ENCODE data around the gene ITGA6. TPM values are rescaled to one million over a fixed set of nuclear protein-coding genes. Genes with fewer than 3 reads are reported as not detected.

ITGA6 gene
- total RNA-seq, 1 experiment from 2014 or later: 181 TPM

DNA sequence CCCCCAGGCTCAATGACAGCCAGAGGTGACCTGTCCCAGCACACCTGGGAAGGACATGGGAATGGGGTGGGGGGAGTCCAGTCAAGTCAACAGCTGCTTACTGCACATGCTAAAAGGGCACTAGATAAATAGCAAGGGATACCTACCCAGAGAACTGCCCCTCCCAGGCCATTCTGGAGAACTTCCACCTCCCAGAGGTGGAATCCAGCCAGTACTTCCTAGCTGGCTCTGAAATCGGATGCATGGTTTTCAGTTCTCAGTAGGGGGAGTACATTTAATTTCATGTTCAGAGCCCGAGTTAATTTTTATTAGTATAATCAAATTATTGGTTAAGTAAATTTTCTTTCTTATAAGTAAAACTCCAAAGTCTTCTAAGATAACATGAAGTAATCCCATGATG lies 28.9 kb upstream of the ITGA6 start:
- Histone ChIP-seq H3F3A (ENCODE audit: low read length, unreplicated experiment) (no peaks in the 10 kb centered on the region), H3K27ac (ENCODE audit: low read length) (no peak overlapping the region), H3K9me2 (replicated peaks; ENCODE audit: low read length) (no peaks in the 10 kb centered on the region), H3K9ac (ENCODE audit: low read length) (no peak overlapping the region), H3K4me2 (ENCODE audit: low read length) (no peak overlapping the region), H3K9me3 (ENCODE audit: low read length) (no peaks in the 10 kb centered on the region), H3K79me2 (ENCODE audit: low read length) (no peaks in the 10 kb centered on the region), H3K4me3 (ENCODE audit: low read length) (no peak overlapping the region), H4K20me1 (ENCODE audit: low read length) (no peaks in the 10 kb centered on the region), H3K36me3 (ENCODE audit: low read depth, low read length) (no peaks in the 10 kb centered on the region), H3K27me3 (ENCODE audit: low read length) (no peaks in the 10 kb centered on the region), H3K4me1 (ENCODE audit: insufficient read depth, low read length) (no peaks in the 10 kb centered on the region), H2AFZ (ENCODE audit: low read length) (no peak overlapping the region)
- BruUV-seq (replicated peaks): no TSS peak
- DNase-seq: peak; percentile 35
- intact Hi-C loops (cut with micrococcal nuclease): no loop called here
- TF ChIP-seq, protein P1, sequence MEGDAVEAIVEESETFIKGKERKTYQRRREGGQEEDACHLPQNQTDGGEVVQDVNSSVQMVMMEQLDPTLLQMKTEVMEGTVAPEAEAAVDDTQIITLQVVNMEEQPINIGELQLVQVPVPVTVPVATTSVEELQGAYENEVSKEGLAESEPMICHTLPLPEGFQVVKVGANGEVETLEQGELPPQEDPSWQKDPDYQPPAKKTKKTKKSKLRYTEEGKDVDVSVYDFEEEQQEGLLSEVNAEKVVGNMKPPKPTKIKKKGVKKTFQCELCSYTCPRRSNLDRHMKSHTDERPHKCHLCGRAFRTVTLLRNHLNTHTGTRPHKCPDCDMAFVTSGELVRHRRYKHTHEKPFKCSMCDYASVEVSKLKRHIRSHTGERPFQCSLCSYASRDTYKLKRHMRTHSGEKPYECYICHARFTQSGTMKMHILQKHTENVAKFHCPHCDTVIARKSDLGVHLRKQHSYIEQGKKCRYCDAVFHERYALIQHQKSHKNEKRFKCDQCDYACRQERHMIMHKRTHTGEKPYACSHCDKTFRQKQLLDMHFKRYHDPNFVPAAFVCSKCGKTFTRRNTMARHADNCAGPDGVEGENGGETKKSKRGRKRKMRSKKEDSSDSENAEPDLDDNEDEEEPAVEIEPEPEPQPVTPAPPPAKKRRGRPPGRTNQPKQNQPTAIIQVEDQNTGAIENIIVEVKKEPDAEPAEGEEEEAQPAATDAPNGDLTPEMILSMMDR (conservative IDR thresholded peaks at IDR 0.05; ENCODE audit: low read depth, low read length): peak; percentile 23; the same call in 1 of the 2 replicates
- no peak for TF ChIP-seq EZH2 (IDR thresholded peaks at IDR 0.05; ENCODE audit: low read length, unreplicated experiment)
- POLR2A ChIA-PET (ENCODE audit: unreplicated experiment): no interaction called here
- no peak; the same call in 1 of the 2 replicates for ATAC-seq
- CTCF ChIA-PET: no interaction called here

DNA sequence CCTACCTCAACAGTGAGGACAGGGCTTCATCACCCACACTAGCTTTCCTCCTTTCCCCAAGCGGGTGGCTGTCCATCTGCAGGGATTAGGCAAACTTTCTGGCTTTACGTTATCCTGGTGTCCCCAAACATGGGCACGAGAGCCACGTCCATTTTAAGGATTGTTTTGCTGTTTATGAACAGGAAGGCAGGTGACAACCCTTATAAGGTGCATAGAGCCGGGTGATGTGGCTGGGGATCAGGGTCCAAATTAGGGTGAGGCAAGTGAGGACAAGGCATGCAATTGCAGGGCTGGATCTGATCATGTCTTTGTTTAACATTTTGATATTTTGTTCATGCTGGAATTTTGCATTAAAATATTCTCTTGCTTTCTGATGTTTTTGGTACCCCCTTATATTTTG lies 27.6 kb upstream of the ITGA6 start:
- Histone ChIP-seq H3K9me2 (replicated peaks; ENCODE audit: low read length) (no peaks in the 10 kb centered on the region), H3F3A (ENCODE audit: low read length, unreplicated experiment) (no peaks in the 10 kb centered on the region), H3K4me1 (ENCODE audit: insufficient read depth, low read length) (peaks cover 5% of the 10 kb centered on the region; the same call in 1 of the 2 replicates), H3K9ac (ENCODE audit: low read length) (no peak overlapping the region), H3K9me3 (ENCODE audit: low read length) (no peaks in the 10 kb centered on the region), H3K4me3 (ENCODE audit: low read length) (no peak overlapping the region), H3K4me2 (ENCODE audit: low read length) (no peak overlapping the region), H3K27me3 (ENCODE audit: low read length) (no peaks in the 10 kb centered on the region), H3K36me3 (ENCODE audit: low read depth, low read length) (no peaks in the 10 kb centered on the region), H3K79me2 (ENCODE audit: low read length) (no peaks in the 10 kb centered on the region), H2AFZ (ENCODE audit: low read length) (no peak overlapping the region), H3K27ac (ENCODE audit: low read length) (no peak overlapping the region), H4K20me1 (ENCODE audit: low read length) (no peaks in the 10 kb centered on the region)
- intact Hi-C loops (cut with micrococcal nuclease): no loop called here
- no peak for DNase-seq
- TF ChIP-seq EZH2phosphoT487 (IDR thresholded peaks at IDR 0.05; ENCODE audit: borderline replicate concordance, low read length) (no peak), EZH2 (IDR thresholded peaks at IDR 0.05; ENCODE audit: low read length, unreplicated experiment) (no peak)
- TF ChIP-seq, protein P1 (conservative IDR thresholded peaks at IDR 0.05; ENCODE audit: low read depth, low read length): no peak
- ATAC-seq: no peak
- BruUV-seq (replicated peaks): no TSS peak
- ChIA-PET CTCF (no interaction called here), POLR2A (ENCODE audit: unreplicated experiment) (no interaction called here)

DNA sequence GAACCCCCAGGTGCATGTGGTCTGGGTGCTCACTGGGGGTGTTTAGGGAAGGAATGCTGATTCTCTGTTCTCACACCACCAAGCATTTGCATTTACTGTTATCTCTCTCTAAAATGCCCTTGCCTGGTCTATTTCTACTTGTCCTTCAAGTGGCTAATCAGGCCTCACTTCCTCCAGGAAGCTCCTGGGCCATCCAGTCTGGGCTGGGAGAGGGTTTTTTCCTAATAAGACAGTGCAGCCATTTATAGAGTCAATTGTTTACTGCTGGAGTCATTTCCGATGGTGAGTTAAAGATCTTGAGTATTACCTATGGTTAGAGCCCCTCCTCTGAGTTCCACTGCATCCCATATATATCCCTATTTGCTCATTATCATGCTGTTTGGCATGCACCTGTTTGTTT lies 25.2 kb upstream of the ITGA6 start:
- Histone ChIP-seq H3K9ac (ENCODE audit: low read length) (no peak overlapping the region), H2AFZ (ENCODE audit: low read length) (no peak overlapping the region), H3F3A (ENCODE audit: low read length, unreplicated experiment) (no peaks in the 10 kb centered on the region), H4K20me1 (ENCODE audit: low read length) (no peaks in the 10 kb centered on the region), H3K79me2 (ENCODE audit: low read length) (no peaks in the 10 kb centered on the region), H3K27ac (ENCODE audit: low read length) (no peak overlapping the region), H3K4me3 (ENCODE audit: low read length) (no peak overlapping the region), H3K27me3 (ENCODE audit: low read length) (no peaks in the 10 kb centered on the region), H3K9me2 (replicated peaks; ENCODE audit: low read length) (no peaks in the 10 kb centered on the region), H3K4me2 (ENCODE audit: low read length) (no peak overlapping the region), H3K4me1 (ENCODE audit: insufficient read depth, low read length) (peaks cover 8% of the 10 kb centered on the region; the same call in 1 of the 2 replicates), H3K9me3 (ENCODE audit: low read length) (no peaks in the 10 kb centered on the region), H3K36me3 (ENCODE audit: low read depth, low read length) (no peaks in the 10 kb centered on the region)
- no peak for ATAC-seq
- ChIA-PET POLR2A (ENCODE audit: unreplicated experiment) (no interaction called here), CTCF (no interaction called here)
- DNase-seq: no peak
- TF ChIP-seq EZH2phosphoT487 (IDR thresholded peaks at IDR 0.05; ENCODE audit: borderline replicate concordance, low read length) (no peak), EZH2 (IDR thresholded peaks at IDR 0.05; ENCODE audit: low read length, unreplicated experiment) (no peak)
- TF ChIP-seq, protein P1 (conservative IDR thresholded peaks at IDR 0.05; ENCODE audit: low read depth, low read length): no peak
- no TSS peak for BruUV-seq (replicated peaks)
- intact Hi-C loops (cut with micrococcal nuclease): no loop called here
